Measurements from ENCODE around the gene CECR2.
A peak's percentile ranks its signal among the peaks of the same experiment; 100 is the strongest.

The CECR2 gene

DNA sequence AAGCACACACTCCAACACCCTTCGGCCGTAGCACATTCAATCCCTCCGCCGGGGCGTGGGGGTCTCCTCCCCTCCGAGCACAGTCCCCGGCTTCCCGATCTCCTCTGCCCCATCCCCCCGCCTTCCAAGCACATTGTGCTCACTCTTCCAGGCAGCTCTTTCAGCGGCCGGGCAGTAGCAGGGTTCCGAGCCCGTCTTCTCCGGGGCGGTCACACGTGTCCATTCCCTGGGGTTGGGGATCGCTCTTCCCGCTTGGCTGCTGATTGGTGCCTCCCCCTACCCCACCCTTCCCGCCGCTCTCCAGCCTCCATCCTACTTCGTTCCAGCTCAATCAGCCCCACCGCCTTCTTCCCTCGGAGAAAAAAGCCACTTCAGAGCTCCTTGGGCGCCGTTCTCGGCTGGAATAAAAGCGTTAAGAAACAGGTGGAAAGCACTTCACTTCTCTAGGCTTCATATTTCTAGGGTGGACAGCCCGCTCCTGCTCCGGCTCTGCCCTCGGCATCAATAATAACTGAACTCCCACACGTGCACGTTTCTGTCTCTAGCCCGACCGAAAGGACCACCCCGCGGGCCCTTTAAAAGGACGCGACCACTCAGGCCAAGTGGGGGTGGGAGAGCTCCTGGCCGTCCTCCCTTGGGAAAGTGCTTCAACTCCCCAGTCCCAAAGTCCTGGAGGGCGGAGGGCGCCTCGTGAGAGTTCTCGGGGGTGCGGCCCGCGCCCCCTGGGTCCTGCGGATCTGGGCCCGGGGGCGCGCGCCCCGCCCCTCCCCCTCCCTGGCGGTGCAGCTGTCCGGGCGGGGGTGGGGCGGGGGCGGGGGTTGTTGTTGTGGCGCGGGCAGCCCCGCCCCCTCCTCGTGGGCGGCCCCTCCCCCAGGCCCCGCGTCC, 464 bp upstream of the CECR2 start:
- peak in 1 of 2 experiments; percentile 8 for DNase-seq

DNA sequence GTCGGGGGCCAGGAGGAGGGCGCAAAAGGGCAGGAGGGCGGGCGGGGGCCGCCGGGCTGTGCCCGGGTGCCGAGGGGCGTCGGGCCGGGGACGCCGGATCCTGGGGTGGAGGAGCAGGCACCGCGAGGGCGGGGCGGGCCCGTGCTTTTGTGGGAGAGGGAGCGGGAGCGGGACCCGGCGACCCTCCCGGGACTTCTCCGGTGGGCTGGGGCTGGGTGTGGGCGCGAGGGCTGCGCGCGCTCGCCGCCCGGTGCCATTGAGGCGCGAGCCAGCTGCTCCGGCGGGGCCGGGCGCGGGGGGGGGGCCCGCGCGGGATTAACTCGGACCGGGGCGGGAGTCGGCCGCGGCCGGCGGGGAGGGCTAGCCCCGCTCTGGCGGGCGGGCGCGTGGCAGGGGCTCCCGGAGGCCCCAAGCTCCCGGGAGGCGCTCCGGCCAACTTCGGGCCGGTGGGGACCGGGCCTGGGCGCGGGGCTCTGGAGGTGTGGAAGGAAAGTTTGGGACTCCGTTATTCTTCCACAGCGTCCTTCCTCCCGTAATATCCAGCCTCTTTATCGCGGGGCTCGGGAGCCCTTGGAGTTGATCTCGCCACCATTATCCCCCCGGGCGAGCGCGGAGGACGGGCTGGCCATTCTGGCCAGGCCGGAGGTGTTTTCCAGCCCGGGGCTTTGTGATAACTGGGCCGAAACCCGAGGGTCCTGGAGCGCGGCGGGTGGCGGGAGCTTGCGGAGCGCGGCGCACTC, 936 bp downstream of the CECR2 start:
- DNase-seq = no peak

DNA sequence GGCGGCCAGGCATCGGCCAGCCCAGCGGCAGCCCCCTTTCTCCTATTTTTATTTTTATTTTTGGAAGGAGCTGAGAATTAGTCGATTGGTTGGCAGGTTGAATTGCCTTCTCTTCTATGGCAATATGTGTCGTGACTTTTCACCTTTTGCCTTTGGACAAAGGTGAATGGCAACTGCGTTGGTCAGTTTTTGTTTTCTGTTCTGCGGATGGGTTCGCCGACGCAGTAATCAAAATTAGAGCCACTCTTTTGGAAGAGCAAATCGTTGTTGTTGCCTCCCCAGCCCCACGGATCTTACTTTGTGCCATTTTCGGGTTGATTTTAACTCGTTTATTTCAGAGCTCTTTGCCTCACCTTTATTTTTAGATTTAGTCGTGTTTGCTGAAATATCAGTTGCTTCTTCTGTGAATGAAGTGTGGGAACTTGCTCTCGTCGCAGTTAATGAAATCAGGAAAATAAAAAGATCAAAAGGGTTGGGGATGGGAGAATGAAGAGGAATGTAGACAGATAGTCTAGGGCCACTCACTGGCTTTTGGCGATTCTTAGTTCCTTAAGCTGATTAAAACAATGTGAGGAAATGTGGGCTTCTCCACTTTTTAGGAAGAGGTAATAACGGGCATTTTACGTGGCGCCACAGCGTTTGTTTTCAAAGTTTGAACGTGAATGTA, 1.6 kb downstream of the CECR2 start:
- peak in 1 of 2 experiments; percentile 3 for DNase-seq

DNA sequence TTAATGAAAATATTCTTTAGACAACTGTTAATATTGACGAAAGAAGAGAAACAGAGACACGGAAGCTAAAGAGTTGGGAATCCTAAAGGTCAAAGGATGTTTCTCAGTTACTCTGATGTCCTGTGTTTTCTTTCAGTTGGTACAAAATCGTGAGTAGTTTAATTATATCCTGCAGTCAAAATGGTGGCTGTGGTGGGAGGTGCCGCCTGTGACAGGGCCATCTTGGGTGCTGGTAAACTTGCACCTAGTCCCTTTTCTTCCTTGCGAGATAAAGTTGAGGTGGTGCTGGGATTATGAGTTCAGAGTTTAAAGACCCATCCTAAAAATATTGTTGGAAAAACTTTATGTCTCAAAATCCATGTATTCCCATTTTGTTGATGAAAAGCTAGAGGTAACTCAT, 2.2 kb downstream of the CECR2 start:
- no peak for DNase-seq

DNA sequence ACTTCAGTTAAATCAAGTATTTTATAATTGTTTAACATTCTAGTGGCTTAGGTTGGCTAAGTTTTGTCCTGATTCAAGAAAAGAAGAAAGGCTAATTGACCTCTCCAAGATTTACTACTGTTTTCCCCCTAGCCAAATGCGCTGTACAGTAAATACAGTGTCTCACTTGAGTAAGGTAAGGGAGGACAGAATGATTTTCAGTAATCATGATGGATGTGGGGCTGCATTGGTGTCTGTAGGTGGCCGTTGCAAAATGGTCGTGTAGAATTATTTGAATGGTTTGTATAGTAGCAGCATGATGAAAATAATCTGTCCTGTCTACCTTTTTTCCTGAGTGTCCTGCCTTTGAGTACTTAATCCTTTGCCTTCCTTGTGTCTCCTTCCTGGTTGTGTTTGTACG, 4.6 kb downstream of the CECR2 start:
- no peak for DNase-seq

DNA sequence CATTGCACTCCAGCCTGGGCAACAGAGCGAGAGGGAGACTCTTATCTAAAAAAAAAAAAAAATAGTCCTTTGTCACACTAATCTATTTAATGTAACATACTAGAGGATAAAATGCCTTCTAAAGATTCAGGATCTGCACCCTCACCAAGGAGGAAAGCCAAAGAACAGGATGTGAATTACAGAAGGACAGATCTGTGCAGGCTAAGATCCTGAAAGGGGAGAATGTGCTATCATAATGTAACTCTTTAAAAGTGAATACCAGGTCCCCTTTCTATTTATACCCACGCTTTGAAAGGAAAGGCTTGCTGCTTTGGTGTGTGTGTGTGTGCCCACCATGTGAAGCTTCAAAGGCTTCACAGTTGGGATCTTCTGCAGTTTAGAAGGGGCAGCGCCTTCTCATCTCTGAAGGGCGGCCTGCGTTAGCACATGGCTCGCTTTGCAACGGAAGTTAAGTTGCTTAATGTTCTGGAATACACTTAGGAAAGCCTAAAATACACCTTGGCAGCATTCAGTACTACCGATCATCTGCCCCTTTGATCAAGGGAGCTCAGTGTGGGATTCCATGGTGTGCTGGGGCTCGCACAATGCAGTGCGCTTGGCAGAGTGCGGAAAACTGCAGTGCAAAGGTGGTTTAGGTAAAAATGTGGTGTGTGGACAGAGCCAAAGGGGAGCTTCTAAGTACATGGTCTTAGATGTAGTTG, 6.8 kb downstream of the CECR2 start:
- DNase-seq = no peak

DNA sequence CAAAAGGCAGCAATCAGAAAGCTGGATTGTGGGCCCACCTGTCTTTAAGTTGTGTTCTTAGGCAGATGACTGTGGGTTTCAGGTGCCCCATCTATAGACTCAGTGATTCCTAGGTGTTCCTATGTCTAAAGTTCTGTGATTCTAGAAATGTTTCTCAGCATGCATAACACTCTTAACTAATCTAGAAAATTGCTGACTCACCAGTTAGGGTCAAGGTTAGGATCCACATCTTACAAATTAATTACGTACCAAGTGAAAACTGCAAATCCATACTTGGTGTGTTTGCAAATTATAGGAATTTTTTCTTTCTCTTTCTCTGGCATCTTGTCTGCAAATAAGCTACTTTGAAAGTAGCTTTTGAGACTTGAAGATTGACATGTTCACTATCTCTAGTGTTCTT, 7.7 kb downstream of the CECR2 start:
- DNase-seq = no peak

DNA sequence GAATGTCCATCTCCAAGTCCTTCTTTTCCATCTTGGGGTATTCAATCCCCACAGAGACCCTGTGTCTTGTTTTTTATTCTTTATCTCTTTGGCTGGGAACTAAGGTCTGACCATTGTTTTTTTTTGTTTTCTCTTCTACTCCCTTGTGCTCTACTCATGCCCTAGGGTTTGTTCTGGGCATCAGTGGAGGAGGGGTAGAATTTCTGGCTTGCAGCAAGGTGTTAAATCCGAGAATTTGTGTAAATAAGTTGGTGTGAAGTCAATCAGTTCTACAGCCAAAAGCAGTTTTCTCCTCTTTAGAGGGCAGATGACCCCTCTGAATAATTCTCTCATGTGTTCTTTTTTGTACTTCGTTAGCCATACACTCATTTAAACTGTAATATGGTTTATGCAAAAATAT, 10.7 kb downstream of the CECR2 start:
- no peak for DNase-seq

DNA sequence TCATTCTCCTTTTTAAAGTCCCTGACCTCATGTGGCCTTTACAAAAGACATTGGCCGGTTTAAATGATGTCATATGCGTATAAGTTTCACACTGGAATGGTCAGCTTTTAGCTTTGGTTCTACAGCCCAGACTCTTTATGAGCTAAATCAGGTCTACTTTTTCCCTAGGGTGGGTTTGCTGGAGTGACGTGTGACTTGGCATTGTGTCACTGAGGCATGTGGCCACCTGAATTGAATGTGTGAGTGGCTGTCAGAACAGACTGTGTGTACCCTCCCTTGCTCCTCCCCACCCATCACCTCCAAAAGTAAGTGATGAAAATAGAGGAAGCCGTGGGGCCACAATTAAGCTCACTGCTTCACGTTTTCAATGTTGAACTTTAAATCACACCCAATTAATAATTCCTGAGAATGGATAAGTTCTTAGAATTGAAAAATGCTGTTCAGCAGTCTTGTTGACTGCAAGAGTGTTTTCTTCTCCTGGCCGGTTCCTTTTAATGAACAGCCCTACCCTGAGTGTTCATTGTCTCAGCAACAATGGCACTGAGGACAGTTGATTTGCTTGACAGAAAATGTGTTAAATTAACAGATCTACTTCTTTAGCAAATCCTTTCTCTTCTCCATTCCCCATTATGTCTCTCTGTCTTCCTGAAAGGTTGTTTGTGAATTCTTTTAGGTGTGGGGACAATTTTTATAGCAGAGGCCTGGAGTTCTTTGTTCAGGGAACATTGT, 11.3 kb downstream of the CECR2 start:
- no peak for DNase-seq

DNA sequence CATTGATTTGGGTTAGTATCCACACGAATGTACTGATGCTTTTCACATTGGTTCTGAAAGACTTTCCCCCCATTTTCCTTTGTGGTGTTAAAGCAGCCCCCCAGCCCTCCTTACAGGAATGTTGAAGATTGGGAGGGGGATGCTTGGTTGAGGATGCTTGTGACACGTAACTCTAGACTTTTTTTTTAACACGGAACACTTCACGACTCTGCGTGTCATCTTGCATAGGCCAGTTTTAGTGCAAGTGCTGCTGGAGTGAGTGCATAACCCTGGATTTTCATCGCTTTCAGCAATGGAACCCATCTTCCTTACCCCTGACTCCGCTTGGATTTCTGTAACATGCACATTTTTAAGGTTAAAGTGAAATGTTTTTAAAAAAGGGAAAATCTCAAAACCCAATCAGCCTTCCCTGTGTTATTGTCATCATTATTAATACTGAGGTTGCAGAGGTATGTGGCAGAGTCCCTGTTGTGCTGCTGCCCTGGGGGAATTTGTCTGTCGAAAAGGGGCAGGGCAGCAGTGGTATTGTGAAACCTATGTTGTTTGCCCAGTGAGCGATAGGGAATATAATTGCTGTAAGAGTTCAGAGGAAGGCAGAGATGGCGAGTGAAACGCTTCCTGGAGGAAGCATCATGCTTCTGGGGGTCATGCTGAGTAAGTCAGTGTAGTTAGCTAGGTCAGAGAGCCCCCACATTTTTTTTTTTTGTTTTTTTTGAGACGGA, 12.1 kb downstream of the CECR2 start:
- DNase-seq = no peak

DNA sequence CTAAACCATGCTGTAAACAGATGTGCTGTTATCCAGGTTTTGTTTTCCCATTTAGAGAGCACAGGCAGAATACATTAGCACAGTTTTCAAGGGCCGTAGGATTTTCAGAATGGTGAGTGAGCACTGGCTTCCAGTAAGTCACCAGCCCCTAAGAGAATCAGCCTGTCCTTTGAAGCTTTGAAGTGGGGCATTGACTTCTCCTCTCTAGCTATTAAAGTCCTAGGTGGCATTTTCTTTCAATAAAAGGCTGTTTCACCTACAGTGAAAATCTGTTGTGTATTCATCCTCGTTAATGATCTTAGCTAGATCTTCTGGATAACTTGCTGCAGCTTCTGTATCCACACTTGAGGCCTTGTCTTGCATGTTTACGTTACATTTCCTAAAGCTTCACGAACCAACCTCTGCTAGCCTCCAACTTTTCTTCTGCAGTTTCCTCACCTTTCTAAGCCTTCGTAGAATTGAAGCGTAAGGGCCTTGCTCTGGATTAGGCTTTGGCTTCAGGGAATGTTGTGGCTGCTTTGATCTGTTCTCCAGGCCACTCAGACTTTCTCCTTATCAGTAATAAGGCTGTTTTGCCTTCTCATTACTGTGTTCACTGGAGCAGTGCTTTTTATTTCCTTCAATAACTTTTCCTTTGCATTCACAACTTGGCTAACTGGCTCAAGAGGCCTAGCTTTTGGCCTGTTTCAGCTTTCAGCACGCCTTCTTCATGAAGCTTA, 15.5 kb downstream of the CECR2 start:
- no peak for DNase-seq

DNA sequence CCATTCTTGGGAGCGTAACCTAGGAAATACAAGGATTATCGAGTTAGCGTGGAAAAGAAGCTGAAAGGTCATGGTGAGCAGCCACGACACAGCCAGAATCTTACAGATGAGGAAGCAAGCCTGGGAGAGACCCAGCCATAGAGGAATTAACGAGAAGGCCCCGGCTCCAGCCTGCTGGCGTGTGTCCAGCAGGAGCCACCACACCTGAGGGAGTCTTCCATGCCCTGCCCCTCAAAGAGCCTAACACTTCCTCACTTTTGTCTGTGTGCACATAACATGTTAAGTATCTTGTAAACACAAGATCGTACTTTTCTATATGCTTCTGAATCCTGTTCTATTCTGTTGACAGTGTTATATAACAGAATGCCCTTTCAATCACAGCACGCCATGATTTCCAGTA, 18.1 kb downstream of the CECR2 start:
- DNase-seq = no peak

DNA sequence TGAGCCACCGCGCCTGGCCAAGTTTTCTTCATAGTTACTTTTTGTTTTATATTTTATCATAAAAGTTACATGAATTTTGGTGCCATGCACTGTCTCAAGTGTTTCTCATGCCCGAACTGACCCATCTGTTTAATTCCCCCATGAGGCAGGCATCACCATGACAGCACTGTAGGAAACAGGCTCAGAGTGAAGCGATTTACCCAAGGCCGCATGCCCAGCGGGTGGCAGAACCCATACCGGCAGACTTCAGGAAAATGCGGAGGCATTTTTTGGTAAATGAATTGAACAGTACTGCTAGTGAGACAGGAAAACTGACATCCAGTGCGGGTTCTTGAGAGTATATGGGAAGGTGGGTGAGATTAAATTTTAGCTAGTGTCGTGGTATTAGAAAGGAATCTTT, 19.0 kb downstream of the CECR2 start:
- no peak for DNase-seq

DNA sequence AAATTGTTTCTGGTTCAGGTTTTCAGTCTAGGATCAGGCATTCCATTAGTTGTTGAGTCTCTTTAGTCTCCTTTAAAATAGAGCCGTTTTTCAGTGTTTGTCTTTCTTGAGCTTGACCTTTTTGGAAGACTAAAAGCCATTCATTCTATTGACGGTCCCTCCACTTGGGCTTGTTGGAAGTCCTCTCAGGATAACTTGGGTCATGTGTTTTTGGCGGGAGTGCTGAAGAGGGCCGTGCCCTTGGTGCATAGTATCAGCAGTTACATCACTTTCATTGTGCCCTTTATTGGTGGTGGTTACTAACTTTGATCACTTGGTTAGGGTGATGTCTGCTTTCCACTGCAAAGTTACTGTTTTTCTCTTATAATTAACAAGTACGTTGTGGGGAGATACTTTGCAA, 20.8 kb downstream of the CECR2 start:
- no peak for DNase-seq

DNA sequence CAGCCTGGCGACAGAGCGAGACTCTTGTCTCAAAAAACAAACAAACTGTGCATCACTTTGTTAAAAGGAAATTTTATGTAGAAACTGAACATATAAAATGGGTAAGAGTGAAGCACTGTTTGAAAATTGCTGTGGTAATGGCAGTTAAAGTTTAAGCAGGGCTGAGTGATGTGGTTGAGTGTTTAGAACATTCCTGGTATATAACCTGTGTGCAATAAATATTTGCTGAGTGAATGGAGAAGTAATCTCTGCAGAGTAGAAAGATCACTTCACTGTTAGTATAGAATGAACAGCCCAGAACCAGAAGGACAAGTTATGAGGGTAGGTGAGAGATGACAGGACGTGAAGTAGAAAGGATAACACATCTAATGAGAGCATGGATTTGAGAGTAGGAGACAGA, 27.3 kb downstream of the CECR2 start:
- no peak for DNase-seq

DNA sequence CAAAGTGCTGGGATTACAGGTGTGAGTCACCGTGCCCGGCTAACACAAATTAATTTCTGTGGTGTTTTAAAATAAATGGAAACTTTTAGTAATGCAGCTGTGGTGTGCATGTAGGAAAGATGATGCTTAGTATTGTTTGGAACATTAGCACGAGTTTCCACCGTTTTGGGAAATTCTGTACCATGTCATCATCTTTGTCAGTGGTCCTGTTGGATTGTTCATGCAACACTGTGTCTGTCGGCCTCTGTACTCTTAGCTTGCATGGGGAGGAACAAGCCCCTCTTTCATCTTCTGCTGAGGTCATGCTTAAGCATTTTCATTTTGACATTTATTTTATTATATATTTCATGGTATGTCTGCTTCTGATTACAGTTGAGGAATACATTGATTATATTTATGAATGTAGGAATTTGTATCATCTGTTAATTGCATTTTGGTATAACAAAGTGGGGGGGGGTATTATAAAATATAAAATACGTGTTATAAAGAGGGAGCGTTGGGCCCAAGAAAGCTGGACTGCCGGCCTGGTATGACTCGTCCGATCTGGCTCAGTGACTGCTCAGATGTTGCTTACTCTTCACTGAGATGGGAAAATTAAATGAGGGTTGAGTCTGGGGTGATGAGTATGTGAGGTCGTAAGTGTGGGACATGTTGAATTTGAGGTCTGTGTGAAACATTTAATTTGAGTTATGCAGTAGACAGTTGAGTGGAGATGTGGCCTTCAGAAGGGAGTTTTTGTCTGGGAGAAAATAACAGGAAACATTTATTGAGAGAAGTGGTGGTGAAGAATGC, 28.7 kb downstream of the CECR2 start:
- no peak for DNase-seq

DNA sequence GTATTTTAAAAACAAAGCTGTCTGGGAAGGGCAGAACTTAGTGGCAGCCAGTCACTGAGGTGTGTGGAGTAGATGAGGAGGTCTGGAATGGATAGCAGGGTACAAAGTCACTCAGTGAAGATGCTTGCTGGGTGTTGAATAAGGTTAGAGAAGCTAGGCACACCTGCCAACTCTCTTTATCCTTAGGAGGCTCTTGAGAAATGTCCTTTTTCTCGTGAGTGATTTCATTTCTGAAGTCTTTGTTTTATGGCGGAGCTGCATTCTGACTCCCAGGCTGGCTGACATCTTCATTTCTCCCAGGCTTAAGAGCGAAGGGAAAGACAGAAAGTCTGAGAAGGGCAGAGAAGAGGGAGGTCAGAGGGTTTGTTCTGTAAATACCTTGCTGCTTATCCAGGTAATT, 31.0 kb downstream of the CECR2 start:
- DNase-seq = no peak

DNA sequence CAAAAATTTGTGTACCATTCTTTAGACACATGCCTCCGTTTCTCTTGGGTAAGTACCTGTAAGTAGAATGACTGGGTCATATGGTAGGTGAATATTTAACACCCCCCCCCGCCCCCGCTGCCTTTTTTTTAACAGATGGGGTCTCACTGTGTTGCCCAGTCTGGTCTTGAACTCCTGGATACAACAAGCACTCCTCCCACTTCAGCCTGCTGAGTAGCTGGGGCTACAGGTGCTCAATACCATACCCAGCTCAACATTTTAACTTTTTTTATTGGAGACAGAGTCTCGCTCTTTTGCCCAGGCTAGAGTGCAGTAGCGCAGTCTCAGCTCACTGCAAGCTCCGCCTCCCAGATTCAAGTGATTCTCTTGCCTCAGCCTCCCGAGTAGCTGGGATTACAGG, 32.5 kb downstream of the CECR2 start:
- no peak for DNase-seq

DNA sequence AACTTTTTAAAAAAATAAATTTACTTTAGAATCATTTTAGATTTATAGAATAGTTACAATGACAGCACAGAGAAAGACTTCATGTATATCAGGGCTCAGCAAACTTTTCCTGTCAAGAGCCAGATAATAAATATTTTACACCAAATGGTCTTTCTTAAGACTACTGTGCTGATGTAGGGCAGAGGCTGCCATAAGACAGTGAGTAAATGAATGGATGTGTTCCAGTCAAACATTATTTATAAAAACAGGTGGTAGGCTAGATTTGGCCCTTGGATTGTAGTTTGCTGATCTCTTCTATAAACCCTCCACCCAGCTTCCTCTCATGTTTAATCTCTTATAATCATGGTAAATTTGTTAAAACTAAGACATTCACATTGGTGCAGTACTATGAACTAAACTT, 33.0 kb downstream of the CECR2 start:
- DNase-seq = no peak

DNA sequence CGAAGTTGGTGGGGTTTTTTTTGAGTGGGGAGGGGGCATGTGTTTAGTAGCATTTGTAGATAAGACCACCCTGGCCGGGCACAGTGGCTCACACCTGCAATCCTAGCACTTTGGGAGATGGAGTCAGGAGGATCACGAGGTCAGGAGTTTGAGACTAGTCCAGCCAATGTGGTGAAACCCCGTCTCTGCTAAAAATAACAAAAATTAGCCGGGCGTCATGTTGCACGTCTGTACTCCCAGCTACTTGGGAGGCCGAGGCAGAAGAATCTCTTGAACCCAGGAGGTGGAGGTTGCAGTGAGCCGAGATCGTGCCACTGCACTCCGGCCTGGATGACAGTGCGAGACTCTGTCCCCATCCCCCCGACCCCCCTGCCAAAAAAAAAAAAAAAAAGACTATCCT, 34.6 kb downstream of the CECR2 start:
- no peak for DNase-seq

Measured in activated CD4-positive, alpha-beta T cell treated with anti-CD3 and anti-CD28 coated beads, Interleukin-2, amount 50 U/mL, for 48 hours (primary cell).